ENCODE results near the gene ING5.

Gene ING5

GRCh38 chr2:241701149-241701398 is 765 bp upstream of the ING5 start:
- H3K4me1 ChIP-seq (ENCODE audit: insufficient read depth, poor library complexity, severe bottlenecking), result peaks cover 5% of the 10 kb centered on the region
- H3K27ac ChIP-seq (ENCODE audit: poor library complexity, severe bottlenecking), result peak overlapping the region; percentile 74
- DNase-seq (ENCODE audit: low spot score) (no peak), ATAC-seq (ENCODE audit: low read depth) (no peak)
- H3K36me3 ChIP-seq (ENCODE audit: low read depth), result peaks cover 20% of the 10 kb centered on the region
- TF ChIP-seq CTCF (IDR thresholded peaks at IDR 0.05; ENCODE audit: poor library complexity, severe bottlenecking), result peak; percentile 52
- peak overlapping the region; percentile 63 for H3K4me3 ChIP-seq (ENCODE audit: severe bottlenecking)
- H3K9me3 ChIP-seq (ENCODE audit: severe bottlenecking), result no peaks in the 10 kb centered on the region
- no peaks in the 10 kb centered on the region for H3K27me3 ChIP-seq (ENCODE audit: insufficient read depth, poor library complexity, severe bottlenecking)

- Histone ChIP-seq H3K27ac (ENCODE audit: poor library complexity, severe bottlenecking) (peak overlapping the region; percentile 74), H3K4me3 (ENCODE audit: severe bottlenecking) (peak overlapping the region; percentile 63), H3K9me3 (ENCODE audit: severe bottlenecking) (no peaks in the 10 kb centered on the region)
These were observed 554 bp downstream of the ING5 start for GRCh38 chr2:241702155-241703031.

DNA sequence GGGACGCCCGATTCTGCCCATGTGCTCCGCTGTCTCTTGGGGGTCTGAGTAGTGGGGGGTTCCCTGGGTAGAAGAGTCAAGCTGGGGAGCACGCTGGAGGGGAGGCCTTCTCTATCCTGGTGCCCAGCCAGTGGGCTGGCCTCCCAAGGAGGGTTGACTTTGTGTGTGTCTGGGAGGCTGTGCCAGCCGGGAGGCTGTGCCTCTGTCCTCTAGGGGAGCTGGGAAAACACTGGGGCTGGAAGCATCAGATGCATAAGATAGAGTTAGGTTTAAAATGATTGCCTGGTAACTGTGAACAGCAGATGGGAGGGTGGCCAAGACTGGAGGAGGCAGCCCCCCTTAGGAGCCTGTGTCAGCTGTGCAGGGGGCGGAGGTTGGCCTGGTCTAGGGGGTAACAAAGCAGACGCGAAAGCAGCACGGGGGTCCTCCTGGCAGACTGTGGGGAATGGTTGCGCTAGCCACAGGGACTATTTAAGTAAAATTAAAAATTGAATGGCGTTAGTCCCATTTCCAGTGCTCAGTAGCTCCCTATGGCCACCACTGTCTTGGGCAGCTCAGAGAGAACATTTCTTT is 1.3 kb downstream of the ING5 start:
- H3K27ac ChIP-seq (ENCODE audit: poor library complexity, severe bottlenecking), result peak overlapping the region; percentile 74
- H3K27me3 ChIP-seq (ENCODE audit: insufficient read depth, poor library complexity, severe bottlenecking), result no peaks in the 10 kb centered on the region
- H3K36me3 ChIP-seq (ENCODE audit: low read depth), result peaks cover 38% of the 10 kb centered on the region
- no peak for ATAC-seq (ENCODE audit: low read depth)
- peak overlapping the region; percentile 63 for H3K4me3 ChIP-seq (ENCODE audit: severe bottlenecking)
- DNase-seq (ENCODE audit: low spot score), result no peak
- H3K4me1 ChIP-seq (ENCODE audit: insufficient read depth, poor library complexity, severe bottlenecking), result peaks cover 5% of the 10 kb centered on the region
- TF ChIP-seq CTCF (IDR thresholded peaks at IDR 0.05; ENCODE audit: poor library complexity, severe bottlenecking), result no peak
- H3K9me3 ChIP-seq (ENCODE audit: severe bottlenecking), result no peaks in the 10 kb centered on the region

More at GRCh38 chr2:241702155-241703031, 554 bp downstream of the ING5 start:
- peak; percentile 77 for ATAC-seq (ENCODE audit: low read depth)
- DNase-seq (ENCODE audit: low spot score), result peak; percentile 86
- Histone ChIP-seq H3K4me1 (ENCODE audit: insufficient read depth, poor library complexity, severe bottlenecking) (peaks cover 5% of the 10 kb centered on the region), H3K36me3 (ENCODE audit: low read depth) (peaks cover 33% of the 10 kb centered on the region), H3K27me3 (ENCODE audit: insufficient read depth, poor library complexity, severe bottlenecking) (no peaks in the 10 kb centered on the region)
- peak; percentile 72 for TF ChIP-seq CTCF (IDR thresholded peaks at IDR 0.05; ENCODE audit: poor library complexity, severe bottlenecking)

- Histone ChIP-seq H3K27ac (ENCODE audit: poor library complexity, severe bottlenecking) (no peak overlapping the region), H3K4me3 (ENCODE audit: severe bottlenecking) (no peak overlapping the region), H3K27me3 (ENCODE audit: insufficient read depth, poor library complexity, severe bottlenecking) (no peaks in the 10 kb centered on the region), H3K9me3 (ENCODE audit: severe bottlenecking) (no peaks in the 10 kb centered on the region), H3K36me3 (ENCODE audit: low read depth) (peaks cover 70% of the 10 kb centered on the region), H3K4me1 (ENCODE audit: insufficient read depth, poor library complexity, severe bottlenecking) (no peaks in the 10 kb centered on the region)
- no peak for TF ChIP-seq CTCF (IDR thresholded peaks at IDR 0.05; ENCODE audit: poor library complexity, severe bottlenecking)
- DNase-seq (ENCODE audit: low spot score) (no peak), ATAC-seq (ENCODE audit: low read depth) (no peak)
These were observed 4.7 kb downstream of the ING5 start for GRCh38 chr2:241706537-241706936.

- TF ChIP-seq CTCF (IDR thresholded peaks at IDR 0.05; ENCODE audit: poor library complexity, severe bottlenecking), result no peak
- Histone ChIP-seq H3K9me3 (ENCODE audit: severe bottlenecking) (no peaks in the 10 kb centered on the region), H3K4me3 (ENCODE audit: severe bottlenecking) (no peak overlapping the region), H3K36me3 (ENCODE audit: low read depth) (peaks cover 87% of the 10 kb centered on the region), H3K27me3 (ENCODE audit: insufficient read depth, poor library complexity, severe bottlenecking) (no peaks in the 10 kb centered on the region), H3K4me1 (ENCODE audit: insufficient read depth, poor library complexity, severe bottlenecking) (no peaks in the 10 kb centered on the region), H3K27ac (ENCODE audit: poor library complexity, severe bottlenecking) (no peak overlapping the region)
- no peak for ATAC-seq (ENCODE audit: low read depth)
- no peak for DNase-seq (ENCODE audit: low spot score)
These were observed 7.0 kb downstream of the ING5 start for GRCh38 chr2:241708879-241709278.

Measured in RWPE2 (cell line).